Right ventricle myocardium superior (tissue), 1 donor: ENCODE results near the gene SLC25A24. TPM values are rescaled to one million over a fixed set of nuclear protein-coding genes. Genes with fewer than 3 reads are reported as not detected.
"Not testable (repeated sequence)": the region's sequence is repeated elsewhere in the genome, so short reads cannot be mapped to it uniquely, and the experiment has no call there.

Experiments used
- ATAC-seq: fragments of 200-7000 bp; cut with Tn5 transposase; one replicate; pipeline ENCODE4 v1.9.1; 2020; ENCODE audit warnings: mild to moderate bottlenecking; ENCODE audit not compliant: poor library complexity
- DNase-seq: peaks from one replicate; pipeline ENCODE4 v3.0.0-alpha.2; 2020
- intact Hi-C: fragments of 100-400 bp; cut with DNase I; formaldehyde crosslinking; loops from one replicate; pipeline ENCODE4 v1.11.2; 2022
- total RNA-seq: library from RNA; stranded (reverse); fragmentation: NEBNext Ultra II Directional; extraction: Animal tissue kit (Norgen Biotek cat#: 25700); gene quantifications from one replicate; pipeline ENCODE4 v1.2.1, GENCODE V29; 2021
- donor health status: DM: no; HTN: yes; CAD: no; lungs with severe emphysema.

The SLC25A24 gene
- total RNA-seq, 1 donor from 2014 or later = 17.3 TPM

DNA sequence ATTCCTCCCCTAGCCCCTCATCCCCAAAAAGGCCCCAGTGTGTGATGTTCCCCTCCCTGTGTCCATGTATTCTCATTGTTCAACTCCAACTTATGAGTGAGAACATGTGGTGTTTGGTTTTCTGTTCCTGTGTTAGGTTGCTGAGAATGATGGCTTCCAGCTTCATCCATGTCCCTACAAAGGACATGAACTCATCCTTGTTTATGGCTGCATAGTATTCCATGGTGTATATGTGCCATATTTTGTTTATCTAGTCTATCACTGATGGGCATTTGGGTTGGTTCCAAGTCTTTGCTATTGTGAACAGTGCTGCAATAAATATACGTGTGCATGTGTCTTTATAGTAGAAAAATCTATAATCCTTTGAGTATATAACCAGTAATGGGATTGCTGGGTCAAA is 55.6 kb downstream of the SLC25A24 start:
- DNase-seq, ATAC-seq, intact Hi-C loops: not testable (repeated sequence)

DNA sequence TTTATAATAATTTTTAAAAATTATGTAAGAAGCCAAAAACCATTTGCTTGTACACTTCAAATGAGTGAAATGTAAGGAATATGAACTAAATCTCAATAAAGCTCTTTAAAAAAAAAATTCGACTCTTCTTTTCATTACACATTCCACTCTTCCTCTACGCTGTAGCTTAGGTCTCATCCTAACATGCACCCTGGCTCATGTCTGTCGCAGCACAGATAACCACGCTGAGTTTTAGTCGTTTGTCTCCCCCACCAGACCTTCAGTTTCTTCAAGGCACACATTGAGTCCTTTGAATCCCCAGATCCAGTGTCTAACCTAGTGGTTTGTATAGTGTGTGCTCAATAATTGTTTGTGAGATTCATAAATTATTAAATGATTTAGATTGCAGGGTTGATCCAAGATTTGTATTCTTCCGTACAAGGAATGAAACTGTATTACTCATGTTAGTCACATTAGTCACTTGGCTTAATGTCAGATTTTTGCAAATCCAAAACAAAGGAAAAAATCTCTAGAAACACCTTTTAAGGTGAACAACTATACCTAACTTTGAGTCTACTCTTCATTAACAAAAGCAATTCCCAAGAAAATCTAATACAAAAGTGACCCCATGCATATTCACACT is 57.3 kb downstream of the SLC25A24 start:
- intact Hi-C loops = no loop called here
- DNase-seq (no peak), ATAC-seq (no peak)

DNA sequence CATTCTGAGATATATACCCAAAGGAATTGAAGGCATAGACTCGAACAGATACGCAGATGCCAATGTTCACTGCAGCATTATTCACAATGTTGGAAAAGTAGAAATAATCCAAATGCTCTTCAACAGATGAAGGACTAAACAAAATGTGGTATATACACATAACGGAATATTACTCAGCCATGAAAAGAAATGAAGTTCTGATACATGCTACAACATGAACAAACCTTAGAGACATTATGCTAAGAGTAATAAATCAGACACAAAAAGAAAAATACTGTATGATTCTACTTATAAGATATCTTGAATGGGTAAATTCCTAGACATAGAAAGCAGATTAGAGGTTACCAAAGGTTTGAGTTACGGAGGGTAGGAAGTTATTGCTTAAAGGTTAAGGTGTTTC is 57.9 kb downstream of the SLC25A24 start:
- no peak for DNase-seq
- intact Hi-C loops = no loop called here
- ATAC-seq = no peak

DNA sequence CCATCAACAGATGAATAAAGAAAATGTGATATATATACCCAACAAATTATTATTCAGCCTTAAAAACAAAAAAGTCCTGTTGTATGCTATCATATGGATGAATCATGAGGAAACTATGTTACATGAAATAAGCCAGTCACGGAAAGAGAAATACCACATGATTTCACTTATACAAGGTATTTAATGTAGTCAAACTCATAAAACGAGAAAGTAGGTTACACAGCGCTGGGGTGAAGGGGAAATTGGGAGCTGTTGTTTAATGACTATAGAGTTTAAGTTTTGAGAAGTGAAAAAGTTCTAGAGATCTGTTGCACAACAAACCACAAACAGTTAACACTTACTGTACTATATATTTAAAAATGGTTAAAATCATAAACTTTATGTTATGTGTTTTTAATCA is 58.5 kb downstream of the SLC25A24 start:
- no peak for ATAC-seq
- intact Hi-C loops = no loop called here
- no peak for DNase-seq

DNA sequence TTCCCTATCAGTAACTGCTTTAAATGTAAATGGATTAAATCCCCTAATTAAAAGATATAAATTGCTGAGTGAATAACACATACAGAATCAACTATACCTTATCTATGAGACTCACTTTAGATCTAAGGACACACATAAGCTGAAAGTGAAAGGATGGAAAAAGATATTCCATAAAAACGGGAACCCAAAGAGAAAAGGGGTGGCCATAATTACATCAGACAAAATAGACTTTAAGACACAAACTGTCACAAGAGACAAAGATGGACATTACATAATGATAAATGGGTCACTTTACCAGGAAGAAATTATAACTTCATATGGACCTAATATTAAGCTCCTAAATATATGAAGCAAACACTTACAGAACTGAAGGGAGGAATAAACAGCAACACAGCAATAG is 59.2 kb downstream of the SLC25A24 start:
- ATAC-seq (no peak), DNase-seq (no peak)
- intact Hi-C loops = no loop called here

DNA sequence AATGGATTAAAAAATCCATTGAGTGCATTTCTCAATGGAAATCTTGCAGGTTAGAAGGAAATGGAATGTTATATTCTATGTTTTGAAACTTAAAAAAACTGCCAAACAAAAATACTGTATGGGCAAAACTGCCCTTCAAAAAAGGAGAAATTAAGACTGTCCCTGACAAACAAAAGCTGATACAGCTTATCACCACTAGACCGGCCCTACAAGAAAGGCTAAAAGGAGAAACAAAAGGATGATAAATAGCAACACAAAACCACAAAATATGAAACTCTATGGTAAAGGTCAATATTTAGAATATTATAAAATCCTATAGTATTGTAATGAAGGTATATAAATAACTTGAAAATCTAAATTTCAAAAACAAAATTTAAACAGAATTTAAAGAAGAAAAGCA is 60.0 kb downstream of the SLC25A24 start:
- intact Hi-C loops = no loop called here
- no peak for ATAC-seq

DNA sequence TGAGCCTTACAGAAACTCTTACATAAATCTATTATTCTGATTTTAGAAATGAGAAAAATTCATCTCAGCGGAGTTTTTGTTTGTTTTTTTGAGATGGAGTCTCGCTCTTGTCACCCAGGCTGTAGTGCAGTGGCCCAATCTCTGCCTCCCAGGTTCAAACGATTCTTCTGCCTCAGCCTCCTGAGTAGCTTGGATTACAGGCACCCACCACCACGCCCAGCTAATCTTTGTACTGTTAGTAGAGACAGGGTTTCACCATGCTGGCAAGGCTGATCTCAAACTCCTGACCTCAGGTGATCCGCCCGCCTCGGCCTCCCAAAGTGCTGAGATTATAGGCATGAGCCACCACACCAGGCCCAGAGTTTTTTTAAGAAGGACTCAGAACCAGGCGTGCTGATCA is 60.6 kb downstream of the SLC25A24 start:
- intact Hi-C loops, DNase-seq, ATAC-seq: not testable (repeated sequence)

More for the DNA sequence above, 60.0 kb downstream of the SLC25A24 start:
- no peak for DNase-seq

DNA sequence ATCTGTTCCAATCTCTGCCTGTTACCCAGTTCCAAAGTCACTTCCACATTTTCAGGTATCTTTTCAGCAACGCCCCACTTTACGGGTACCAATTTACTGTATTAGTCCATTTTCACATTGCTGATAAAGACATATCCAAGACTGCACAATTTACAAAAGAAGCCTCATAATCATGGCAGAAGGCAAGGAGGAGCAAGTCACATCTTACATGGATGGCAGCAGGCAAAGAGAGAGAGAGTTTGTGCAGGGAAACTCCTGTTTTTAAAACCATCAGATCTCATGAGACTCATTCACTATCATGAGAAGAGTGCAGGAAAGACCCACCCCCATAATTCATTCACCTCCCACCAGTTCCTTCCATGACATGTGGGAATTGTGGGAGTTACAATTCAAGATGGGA is 67.0 kb downstream of the SLC25A24 start:
- ATAC-seq, DNase-seq, intact Hi-C loops: not testable (repeated sequence)

DNA sequence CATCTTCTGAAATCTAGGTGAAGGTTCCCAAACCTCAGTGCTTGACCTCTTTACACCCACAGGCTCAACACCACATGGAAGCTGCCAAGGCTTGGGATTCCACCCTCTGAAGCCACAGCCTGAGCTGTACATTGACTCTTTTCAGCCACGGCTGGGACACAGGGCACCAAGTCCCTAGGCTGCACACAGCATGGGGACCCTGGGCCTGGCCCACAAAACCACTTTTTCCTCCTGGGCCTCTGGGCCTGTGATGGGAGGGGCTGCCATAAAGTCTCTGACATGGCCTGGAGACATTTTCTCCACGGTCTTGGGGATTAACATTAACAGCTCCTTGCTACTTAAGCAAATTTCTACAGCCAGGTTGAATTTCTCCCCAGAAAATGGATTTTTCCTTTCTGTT is 67.8 kb downstream of the SLC25A24 start:
- intact Hi-C loops, ATAC-seq, DNase-seq: not testable (repeated sequence)

DNA sequence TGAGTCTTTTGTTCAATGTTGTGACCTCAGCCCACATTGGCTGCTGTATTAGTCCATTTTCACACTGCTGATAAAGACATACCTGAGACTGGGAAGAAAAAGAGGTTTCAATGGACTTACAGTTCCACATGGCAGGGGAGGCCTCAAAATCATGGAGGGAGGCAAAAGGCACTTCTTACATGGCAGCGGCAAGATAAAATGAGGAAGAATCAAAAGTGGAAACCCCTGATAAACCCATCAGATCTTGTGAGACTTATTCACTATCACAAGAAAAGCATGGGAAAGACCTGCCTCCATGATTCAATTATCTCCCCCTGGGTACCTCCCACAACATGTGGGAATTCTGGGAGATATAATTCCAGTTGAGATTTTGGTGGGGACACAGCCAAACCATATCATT is 68.9 kb downstream of the SLC25A24 start:
- intact Hi-C loops, ATAC-seq: not testable (repeated sequence)

DNA sequence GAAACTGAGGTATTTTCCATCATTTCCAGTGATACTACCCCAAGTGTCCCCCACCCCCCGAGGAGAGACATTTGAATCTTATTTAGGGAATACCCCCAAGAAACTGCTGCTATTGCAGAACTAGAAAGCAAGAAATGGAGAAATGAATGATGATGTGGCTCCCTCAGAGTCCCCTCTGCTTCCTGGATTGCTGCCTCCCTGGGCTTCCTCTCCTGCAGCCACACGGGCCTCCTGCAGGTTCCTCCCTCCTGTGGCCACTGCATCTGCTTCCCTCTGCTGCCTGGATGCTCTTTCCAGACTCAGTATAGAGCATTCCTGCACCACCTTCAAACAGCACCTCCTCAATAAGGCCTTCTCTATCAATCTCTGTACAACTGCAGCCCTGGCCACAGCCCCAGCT is 69.3 kb downstream of the SLC25A24 start:
- intact Hi-C loops = no loop called here
- ATAC-seq (no peak), DNase-seq (no peak)

More for the DNA sequence above, 68.9 kb downstream of the SLC25A24 start:
- DNase-seq = not testable (repeated sequence)

DNA sequence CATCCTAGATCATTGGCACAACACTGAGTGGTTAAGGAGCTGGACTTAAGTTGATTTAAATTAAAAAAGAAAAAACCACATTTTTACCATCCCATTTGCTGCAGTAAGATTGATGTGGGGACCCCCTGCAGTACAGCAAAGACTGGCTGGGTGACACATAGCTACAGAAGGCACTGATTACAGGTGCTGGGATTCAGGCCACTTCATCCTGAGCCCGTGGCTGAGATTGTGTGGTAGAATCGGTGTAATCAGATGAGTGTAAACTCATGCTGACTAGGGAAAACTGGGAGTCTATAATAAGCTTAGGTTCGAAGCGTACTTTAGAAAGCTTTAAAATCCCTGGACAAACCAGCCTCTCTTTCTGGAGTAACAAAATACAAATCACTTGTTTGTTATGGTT is 70.1 kb downstream of the SLC25A24 start:
- intact Hi-C loops = no loop called here
- no peak for DNase-seq
- ATAC-seq = no peak

DNA sequence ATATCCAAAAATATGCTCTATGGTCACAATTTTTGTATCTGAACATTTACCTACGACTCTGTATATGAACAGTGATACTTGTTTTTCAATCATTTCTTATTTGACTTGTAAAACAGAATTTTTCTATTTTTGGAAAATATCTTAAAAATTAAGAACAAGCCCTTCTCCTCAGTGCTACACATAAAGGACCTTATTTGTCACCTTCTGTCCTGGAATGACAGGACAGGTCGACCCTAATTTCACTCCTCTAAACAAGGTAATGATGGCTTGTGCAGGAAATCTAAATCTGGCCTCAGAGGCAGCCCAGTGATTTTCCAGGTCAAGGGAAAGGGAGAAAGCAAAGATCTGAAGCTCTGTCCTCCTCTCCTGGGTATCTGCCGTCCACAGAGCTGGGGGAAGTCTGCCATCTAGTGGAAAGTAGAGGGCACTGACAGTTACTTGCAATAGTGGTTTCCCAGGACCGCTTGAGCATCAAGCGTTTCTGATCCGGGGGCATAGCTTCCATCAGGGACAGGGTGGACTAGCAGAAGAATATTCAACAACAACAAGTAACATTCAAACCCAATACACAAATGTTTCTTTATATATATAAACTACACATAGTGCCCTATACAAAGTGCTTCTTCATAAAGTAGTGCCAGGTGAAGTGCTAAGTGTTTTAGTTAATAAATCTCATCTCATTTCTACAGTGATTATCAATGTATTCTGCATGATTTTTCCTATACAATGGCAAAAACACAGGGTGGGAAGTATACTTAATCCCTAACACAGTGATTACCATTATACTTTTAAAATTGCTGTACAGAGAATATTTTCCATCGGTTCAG is 74.6 kb downstream of the SLC25A24 start:
- intact Hi-C loops = loop anchor here (2.0 kb wide), 1 partner anchor 343 kb away; no protein-coding TSS in a partner anchor
- DNase-seq (peak; percentile 56), ATAC-seq (peak; percentile 95)

DNA sequence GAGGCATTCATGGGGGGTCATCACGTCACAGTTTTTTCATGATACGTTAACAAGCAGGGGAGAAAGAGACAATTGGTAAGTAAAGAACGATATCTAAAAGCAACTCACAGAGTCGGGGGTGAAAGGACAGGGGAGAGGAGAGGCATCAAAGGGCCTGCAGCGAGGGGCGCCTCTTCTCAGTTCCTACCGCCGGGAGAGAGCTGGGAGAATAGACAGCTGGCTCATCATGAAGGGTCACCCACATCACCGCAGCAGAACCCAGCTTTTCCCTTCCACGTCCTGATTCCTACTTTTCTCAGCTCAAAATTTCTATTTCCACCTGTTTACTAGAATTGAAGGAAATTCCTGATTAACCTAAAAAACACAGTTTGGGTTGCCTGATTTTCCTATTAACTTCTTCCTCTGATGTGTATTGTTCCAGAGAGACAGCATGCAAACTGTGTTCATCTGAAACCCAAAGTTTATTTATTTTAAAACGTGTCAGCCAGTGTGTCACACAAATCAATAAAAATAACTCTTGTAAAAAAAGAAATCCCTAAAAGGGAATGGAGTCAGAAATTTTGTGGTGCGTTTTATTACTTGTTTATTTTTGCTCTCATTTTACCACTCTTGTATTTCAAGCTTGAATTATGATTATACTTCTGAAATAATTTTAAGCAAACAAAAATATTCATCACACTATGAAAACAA is 75.4 kb downstream of the SLC25A24 start:
- no peak for ATAC-seq
- intact Hi-C loops = no loop called here
- no peak for DNase-seq

DNA sequence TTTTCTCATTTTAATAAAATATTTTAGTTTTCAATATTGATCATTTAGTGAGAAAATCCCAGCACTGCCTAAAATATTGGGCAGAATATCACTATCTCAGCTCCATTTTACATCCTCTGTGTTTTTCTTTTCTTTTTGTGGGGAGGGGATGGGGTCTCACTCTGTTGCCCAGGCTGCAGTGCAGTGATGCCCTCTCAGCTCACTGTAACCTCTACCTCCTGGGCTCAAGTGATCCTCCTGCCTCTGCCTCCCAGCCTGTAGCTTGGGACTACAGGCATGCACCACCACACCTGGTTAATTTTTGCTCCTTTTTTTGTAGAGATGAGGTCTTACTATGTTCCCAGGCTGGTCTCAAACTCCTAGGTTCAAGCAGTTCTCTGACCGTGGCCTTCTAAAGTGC is 76.1 kb downstream of the SLC25A24 start:
- intact Hi-C loops = no loop called here
- ATAC-seq (no peak), DNase-seq (no peak)

DNA sequence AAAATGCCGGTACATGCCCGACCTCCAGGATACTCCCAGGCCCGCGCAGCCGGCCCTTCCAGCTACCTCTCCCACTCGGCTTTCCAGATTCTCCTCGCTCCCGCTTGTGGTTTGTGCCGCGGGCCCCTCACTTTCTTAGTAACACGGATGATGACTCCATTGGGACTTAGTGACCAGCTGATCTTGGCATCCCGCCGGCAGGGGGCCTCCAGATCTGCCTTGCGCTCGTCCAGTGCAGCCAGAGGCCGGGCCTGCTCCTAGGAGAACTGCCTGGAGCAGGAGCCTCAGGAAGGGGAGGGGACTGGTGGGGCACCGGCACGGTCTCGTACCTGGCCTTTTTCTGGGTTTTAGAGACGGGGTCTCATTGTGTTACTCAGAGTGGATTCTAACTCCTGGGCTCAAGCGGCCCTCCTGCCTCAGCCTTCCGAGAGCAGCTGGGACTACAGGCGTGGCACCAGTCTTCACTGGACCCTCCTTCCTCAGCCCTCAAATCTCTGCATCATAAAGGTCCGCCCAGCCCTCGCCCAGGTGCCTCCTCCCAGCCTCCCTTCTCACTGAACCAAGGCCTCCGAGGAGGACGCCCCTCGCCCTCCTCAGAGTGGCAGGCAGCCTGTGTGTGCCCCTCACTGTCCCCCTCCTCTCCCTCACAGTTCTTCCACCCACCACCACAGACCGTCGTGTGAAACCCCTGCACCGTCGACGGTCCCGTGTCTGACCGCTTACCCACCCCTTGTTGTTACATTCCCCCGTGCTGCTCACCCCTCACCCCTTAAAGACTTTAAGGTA is 78.6 kb downstream of the SLC25A24 start:
- no peak for ATAC-seq
- intact Hi-C loops = no loop called here
- peak; percentile 62 for DNase-seq

DNA sequence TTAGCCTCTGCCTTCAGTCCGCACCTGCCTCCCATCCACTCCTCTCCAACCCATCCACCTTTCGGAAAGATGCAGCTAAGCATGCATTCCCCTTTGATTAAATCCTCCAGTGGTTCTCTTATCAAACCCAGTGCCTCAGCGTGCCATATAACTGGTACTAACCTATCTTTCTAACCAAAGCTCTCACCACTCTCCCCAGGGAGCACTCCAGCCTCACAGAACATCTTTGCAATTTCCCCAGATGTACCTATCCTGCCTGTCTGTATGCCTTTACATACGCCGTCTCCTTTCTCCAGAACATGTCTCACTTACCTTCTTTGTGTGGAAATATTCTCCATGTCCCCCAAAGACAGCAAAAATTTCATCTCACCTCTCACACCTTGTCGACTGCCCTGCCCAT is 80.0 kb downstream of the SLC25A24 start:
- ATAC-seq = no peak
- DNase-seq = no peak
- intact Hi-C loops = no loop called here

DNA sequence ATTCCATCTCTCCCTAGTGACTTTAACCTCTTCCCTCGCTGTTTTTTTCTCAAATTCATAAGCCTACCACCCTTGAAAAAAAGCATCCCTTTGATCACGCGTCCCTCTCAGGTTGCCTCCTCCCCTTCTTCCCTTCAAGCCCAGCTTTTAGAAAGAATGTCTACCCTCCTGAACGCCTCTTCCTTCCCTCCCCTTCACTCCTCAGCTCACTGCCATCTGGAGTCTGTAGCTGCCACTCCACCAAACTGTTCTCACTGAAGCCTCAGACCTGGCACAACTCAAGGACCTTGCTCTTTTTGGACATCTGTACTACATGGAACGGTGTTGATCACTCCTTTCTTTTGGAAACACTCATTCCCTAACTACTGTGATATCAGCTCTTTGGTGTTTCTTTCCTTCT is 80.6 kb downstream of the SLC25A24 start:
- ATAC-seq = no peak
- no peak for DNase-seq
- intact Hi-C loops = no loop called here
